Thymus (tissue), 11 donors: ENCODE measurements around the gene EPHB2. TPM values are rescaled to one million over a fixed set of nuclear protein-coding genes. Genes with fewer than 3 reads are reported as not detected.

Source experiments
- DNase-seq, 9 donors: peaks; one replicate each; pipeline ENCODE4 v3.0.0-alpha.2; 2013; ENCODE audit warnings: low spot score in 9 of 9, low read depth in 6 of 9, missing footprints in 1 of 9
- H3K27ac ChIP-seq, 2 donors: one replicate each; pipeline ENCODE4 v1.5.1; 2013; ENCODE audit warnings: control low read depth in 1 of 2, low read depth in 1 of 2, low read length in 1 of 2, mild to moderate bottlenecking in 1 of 2, moderate library complexity in 1 of 2
- H3K27me3 ChIP-seq, 2 donors: one replicate each; pipeline ENCODE4 v1.5.1; 2013; ENCODE audit warnings: low read length in 1 of 2; ENCODE audit not compliant: control insufficient read depth in 2 of 2, insufficient read depth in 1 of 2
- H3K36me3 ChIP-seq, 2 donors: one replicate each; pipeline ENCODE4 v1.5.1; 2013; ENCODE audit warnings: low read length in 1 of 2, mild to moderate bottlenecking in 1 of 2, moderate library complexity in 1 of 2; ENCODE audit not compliant: control insufficient read depth in 2 of 2, insufficient read depth in 2 of 2
- H3K4me1 ChIP-seq, 2 donors: one replicate each; pipeline ENCODE4 v1.5.1; 2013; ENCODE audit warnings: low read length in 2 of 2; ENCODE audit not compliant: control insufficient read depth in 2 of 2, insufficient read depth in 2 of 2
- H3K4me3 ChIP-seq, 2 donors: one replicate each; pipeline ENCODE4 v1.5.1; 2013; ENCODE audit warnings: low read length in 2 of 2, control low read depth in 1 of 2, mild to moderate bottlenecking in 1 of 2
- H3K9me3 ChIP-seq, 2 donors: one replicate each; pipeline ENCODE4 v1.5.1; 2013; ENCODE audit warnings: low read length in 1 of 2, mild to moderate bottlenecking in 1 of 2; ENCODE audit not compliant: control insufficient read depth in 2 of 2, insufficient read depth in 1 of 2
- WGBS: extraction: QIAGEN DNeasy Blood & Tissue Kit; methylation state at CpG from one replicate; pipeline ENCODE4 v1.1.7; 2013; 5-methylcytosine and 5-hydroxymethylcytosine counted together
- polyA plus RNA-seq: library from polyadenylated mRNA; stranded (reverse); fragments of 200-250 nt; gene quantifications from one replicate; pipeline ENCODE4 v1.2.3, GENCODE V29; 2013
- total RNA-seq: library from RNA; stranded (reverse); fragments of 120-200 nt; gene quantifications from one replicate; pipeline ENCODE4 v1.2.4, GENCODE V29; 2013
- donor health status: healthy.

EPHB2 gene
- total and polyA plus RNA-seq, 2 donors, result 1.6 to 2.6 TPM

DNA sequence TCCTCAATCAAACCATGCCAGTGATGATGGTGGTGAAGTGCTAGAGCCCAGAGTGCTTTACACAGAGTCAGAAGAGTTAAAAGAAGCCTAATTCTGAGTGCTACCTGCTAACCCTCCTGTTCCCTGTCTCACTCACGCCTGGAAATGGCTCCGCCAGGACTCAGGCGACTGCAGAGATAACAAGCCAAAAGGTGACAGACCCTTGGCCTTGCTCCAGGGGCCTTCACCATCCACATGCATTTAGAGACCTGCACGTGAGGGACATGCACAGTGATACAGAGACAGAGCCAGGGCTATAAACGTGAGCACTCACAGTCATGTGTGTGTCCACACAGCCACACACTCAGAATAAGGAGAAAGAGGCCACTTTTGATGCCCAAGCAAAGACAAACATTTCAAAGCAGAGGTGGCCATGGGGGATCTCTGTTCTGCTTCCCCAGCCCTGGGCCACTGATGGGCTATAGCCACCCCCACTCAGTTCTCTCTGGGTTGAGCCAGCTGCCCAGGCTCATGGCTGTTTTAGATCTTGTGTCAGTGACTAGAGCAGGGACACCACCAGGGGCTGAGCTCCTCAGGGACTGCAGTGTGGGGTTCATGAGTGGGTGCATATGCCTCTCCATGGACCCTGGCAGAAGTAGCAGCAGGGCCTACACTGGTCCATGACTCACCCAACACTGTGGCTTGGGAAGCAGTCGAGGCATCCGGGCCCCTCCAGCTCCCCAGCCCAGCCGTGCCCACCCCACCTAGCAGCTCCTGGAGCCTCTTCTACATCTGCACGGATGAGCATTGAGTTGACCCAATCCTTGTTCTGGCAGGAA, 117.2 kb downstream of the EPHB2 start:
- no peak for DNase-seq
- H3K4me1 ChIP-seq, result peaks cover 0 to 6% of the 10 kb centered on the region in 2 donors
- H3K36me3 ChIP-seq, result no peaks in the 10 kb centered on the region
- WGBS, result 94% methylated on average over 9 of the region's 9 CpGs
- no peaks in the 10 kb centered on the region for H3K9me3 ChIP-seq
- no peak overlapping the region for H3K4me3 ChIP-seq
- no peak overlapping the region for H3K27ac ChIP-seq
- no peaks in the 10 kb centered on the region for H3K27me3 ChIP-seq

DNA sequence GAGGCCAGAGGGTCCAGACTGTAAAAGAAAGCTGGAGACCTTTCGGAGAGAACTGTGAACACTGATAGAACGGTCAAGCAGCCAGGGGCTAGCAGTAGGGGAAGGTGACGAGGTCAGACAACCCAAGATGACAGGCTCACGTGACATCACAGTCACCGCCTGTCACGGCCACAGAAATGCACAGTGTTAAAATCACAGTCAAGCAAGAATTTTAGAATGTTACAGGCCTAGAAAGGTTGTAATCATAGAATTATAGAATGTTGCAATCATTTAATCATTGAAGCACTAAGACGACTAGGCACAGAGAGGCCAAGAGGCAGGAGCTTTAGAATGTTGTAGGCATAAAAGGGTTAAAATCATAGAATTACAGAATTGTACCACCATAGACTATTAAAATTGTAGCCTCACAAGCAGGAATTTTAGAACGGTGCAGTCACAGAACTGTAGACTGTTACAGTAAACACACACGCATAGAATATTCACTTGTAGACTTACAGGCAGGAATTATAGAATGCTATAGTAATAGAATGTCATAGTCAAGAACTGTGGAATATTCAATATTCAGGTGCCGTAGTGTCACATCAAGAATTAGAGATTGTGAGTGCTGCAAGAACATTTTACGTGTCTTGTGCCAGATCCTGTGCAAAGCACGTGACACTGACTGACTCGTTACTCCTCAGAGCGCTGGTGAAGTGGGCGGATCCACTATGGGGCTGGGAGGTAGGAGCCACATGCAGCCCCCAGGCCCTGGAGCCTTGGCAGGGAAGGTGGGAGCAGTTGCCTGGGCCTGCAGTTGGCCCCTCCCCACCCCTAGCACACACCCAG, 118.1 kb downstream of the EPHB2 start:
- no peak overlapping the region for H3K27ac ChIP-seq
- H3K36me3 ChIP-seq, result no peaks in the 10 kb centered on the region
- H3K9me3 ChIP-seq, result no peaks in the 10 kb centered on the region
- 92% methylated on average over 15 of the region's 15 CpGs for WGBS
- no peak overlapping the region for H3K4me3 ChIP-seq
- DNase-seq, result no peak
- H3K4me1 ChIP-seq, result peaks cover 0 to 6% of the 10 kb centered on the region in 2 donors
- no peaks in the 10 kb centered on the region for H3K27me3 ChIP-seq

DNA sequence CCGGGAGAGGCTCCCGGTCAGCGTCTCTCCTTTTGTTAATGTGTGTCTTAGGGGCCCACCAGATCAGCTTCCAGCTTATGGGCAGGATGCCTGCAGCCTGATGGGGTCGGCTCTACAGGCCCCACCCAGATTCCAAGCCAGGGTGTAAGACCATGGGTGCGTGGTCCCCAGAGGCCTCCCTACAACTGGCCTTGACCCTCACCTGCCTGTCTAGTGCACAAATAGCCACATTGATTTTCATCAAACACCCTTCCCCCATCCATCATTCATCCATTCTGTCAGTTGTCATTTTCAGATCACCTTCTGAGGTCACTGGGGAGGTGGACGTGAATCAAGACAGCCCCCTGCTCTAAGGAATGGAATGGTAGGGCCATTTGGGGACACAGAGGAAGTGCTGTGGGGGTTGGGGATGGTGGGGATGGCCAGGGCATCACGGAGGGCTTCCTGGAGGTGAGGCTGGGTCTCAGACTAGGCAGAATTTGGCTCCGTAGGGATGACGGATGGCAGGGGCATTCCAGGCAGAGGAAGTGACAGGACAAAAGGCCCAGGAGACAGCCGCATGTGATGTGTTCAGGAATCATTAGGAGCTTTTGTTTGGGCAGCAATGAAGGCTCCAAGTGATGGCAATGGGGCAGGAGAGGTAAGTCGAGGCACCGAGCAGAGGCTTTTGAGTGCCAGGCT, 118.8 kb downstream of the EPHB2 start:
- peaks cover 0 to 6% of the 10 kb centered on the region in 2 donors for H3K4me1 ChIP-seq
- 79% methylated on average over 12 of the region's 12 CpGs for WGBS
- no peaks in the 10 kb centered on the region for H3K36me3 ChIP-seq
- H3K9me3 ChIP-seq, result no peaks in the 10 kb centered on the region
- H3K27me3 ChIP-seq, result no peaks in the 10 kb centered on the region
- no peak overlapping the region for H3K4me3 ChIP-seq
- H3K27ac ChIP-seq, result no peak overlapping the region
- no peak for DNase-seq

- H3K4me3 ChIP-seq, result no peak overlapping the region
- no peaks in the 10 kb centered on the region for H3K36me3 ChIP-seq
- H3K9me3 ChIP-seq, result no peaks in the 10 kb centered on the region
- DNase-seq, result no peak
- peaks cover 0 to 6% of the 10 kb centered on the region in 2 donors for H3K4me1 ChIP-seq
- H3K27ac ChIP-seq, result no peak overlapping the region
- H3K27me3 ChIP-seq, result no peaks in the 10 kb centered on the region
- WGBS, result 93% methylated on average over 6 of the region's 6 CpGs
Measured at GRCh38 chr1:22830041-22830566, 119.5 kb downstream of the EPHB2 start.

DNA sequence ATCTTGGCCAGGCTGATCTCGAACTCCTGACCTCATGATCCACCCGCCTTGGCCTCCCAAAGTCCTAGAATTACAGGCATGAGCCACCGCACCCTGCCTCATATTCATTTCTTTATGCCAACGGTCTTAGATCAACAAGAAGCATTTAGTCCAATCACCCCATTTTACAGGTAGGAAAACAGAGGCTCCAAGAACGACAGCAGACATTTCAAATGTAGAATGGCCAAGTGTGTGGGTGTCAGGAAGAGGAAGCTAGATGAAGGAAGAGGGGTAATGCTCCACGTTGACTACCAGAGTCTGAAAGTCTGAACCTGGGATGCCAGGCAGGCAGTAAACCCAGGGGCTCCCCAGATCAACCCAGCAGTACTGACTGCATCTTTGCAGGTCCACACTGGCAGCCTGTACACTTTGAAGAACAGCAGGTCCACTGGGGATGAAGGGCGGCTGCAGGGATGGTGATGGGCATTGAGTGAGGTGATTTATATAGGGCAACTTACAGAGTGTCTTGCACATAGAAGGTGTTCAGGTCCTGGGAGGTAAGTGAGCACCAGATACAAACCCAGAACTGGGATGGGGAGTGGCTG, 120.2 kb downstream of the EPHB2 start:
- Histone ChIP-seq H3K9me3 (no peaks in the 10 kb centered on the region), H3K4me3 (no peak overlapping the region), H3K4me1 (peaks cover 0 to 6% of the 10 kb centered on the region in 2 donors), H3K27ac (no peak overlapping the region), H3K27me3 (no peaks in the 10 kb centered on the region), H3K36me3 (no peaks in the 10 kb centered on the region)
- DNase-seq, result no peak
- 70% methylated on average over 7 of the region's 7 CpGs for WGBS

GRCh38 chr1:22831729-22832413, 121.2 kb downstream of the EPHB2 start:
- H3K27ac ChIP-seq, result no peak overlapping the region
- no peak overlapping the region for H3K4me3 ChIP-seq
- H3K4me1 ChIP-seq, result peaks cover 0 to 3% of the 10 kb centered on the region in 2 donors
- 93% methylated on average over 6 of the region's 6 CpGs for WGBS
- H3K9me3 ChIP-seq, result no peaks in the 10 kb centered on the region
- no peaks in the 10 kb centered on the region for H3K27me3 ChIP-seq
- H3K36me3 ChIP-seq, result no peaks in the 10 kb centered on the region
- no peak for DNase-seq

- no peaks in the 10 kb centered on the region for H3K9me3 ChIP-seq
- no peak overlapping the region for H3K4me3 ChIP-seq
- H3K36me3 ChIP-seq, result no peaks in the 10 kb centered on the region
- no peaks in the 10 kb centered on the region for H3K27me3 ChIP-seq
- WGBS, result 91% methylated on average over 3 of the region's 3 CpGs
- DNase-seq, result no peak
- H3K4me1 ChIP-seq, result peaks cover 0 to 3% of the 10 kb centered on the region in 2 donors
- H3K27ac ChIP-seq, result no peak overlapping the region
Measured at GRCh38 chr1:22832414-22832786, 121.8 kb downstream of the EPHB2 start.

- Histone ChIP-seq H3K9me3 (no peaks in the 10 kb centered on the region), H3K27ac (no peak overlapping the region), H3K36me3 (no peaks in the 10 kb centered on the region), H3K27me3 (no peaks in the 10 kb centered on the region), H3K4me3 (no peak overlapping the region), H3K4me1 (peaks cover 0 to 3% of the 10 kb centered on the region in 2 donors)
- DNase-seq, result no peak
- WGBS, result 94% methylated on average over 1 of the region's 1 CpG
Measured at GRCh38 chr1:22833699-22834098, 123.1 kb downstream of the EPHB2 start.
